Hepatocyte (in vitro differentiated cells): ENCODE measurements around the gene FAM83F.

Experiments
- EZH2 ChIP-seq: fragments of 200-600 bp; sonication (generic); IDR thresholded peaks from 2 replicates; pipeline ENCODE4 v1.6.1; 2016; ENCODE audit warnings: antibody characterized with exemption, mild to moderate bottlenecking, borderline replicate concordance
- TF ChIP-seq, protein P1 (sequence below): fragments of 200-600 bp; sonication (generic); IDR thresholded peaks from 2 replicates; pipeline ENCODE4 v1.5.1; 2016; ENCODE audit warnings: antibody characterized with exemption, mild to moderate bottlenecking; ENCODE audit not compliant: poor library complexity

DNA sequence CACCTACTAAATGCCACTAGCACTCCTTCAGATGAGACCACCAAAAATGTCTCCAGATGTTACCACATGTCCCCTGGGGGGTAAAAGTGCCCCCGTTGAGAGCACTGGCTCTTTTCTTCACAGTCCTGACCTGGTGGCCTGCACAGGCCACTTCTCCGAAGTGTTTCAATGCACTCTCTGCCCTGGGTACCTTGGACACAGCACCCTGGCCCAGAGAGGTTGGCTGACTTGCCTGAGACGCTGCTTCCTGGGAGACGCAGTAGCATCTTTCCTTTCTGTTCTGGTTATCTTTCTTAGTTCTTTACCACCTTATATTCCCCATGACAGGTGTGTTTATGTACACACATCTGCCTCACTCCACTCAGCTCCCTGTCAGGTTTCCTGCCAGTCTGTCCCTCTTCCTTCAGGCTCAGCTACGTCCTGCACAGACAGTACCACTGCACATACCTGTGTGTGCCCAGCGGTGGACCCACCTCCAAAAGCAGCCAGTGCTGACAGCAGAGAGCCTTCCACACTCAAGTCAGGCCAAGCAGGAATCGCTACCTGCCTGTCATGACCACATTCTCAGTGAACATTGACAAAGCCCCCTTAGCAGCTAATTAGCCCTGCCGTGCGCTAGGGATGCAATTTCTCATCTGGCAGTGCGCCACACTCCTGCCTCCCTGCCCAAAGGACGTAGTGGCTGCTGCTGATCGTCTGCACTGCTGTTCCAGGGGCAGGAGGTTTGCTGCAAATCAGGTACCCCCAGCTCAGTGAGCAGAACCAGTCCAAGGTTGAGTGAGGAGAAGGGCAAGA is 39.0 kb downstream of the FAM83F start:
- TF ChIP-seq, protein P1, sequence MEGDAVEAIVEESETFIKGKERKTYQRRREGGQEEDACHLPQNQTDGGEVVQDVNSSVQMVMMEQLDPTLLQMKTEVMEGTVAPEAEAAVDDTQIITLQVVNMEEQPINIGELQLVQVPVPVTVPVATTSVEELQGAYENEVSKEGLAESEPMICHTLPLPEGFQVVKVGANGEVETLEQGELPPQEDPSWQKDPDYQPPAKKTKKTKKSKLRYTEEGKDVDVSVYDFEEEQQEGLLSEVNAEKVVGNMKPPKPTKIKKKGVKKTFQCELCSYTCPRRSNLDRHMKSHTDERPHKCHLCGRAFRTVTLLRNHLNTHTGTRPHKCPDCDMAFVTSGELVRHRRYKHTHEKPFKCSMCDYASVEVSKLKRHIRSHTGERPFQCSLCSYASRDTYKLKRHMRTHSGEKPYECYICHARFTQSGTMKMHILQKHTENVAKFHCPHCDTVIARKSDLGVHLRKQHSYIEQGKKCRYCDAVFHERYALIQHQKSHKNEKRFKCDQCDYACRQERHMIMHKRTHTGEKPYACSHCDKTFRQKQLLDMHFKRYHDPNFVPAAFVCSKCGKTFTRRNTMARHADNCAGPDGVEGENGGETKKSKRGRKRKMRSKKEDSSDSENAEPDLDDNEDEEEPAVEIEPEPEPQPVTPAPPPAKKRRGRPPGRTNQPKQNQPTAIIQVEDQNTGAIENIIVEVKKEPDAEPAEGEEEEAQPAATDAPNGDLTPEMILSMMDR, result no peak
- no peak for TF ChIP-seq EZH2
